Gastrocnemius medialis (tissue), 4 donors: ENCODE data around the gene KRTAP4-12. TPM values are rescaled to one million over a fixed set of nuclear protein-coding genes. Genes with fewer than 3 reads are reported as not detected.
"Not testable (repeated sequence)": the region's sequence is repeated elsewhere in the genome, so short reads cannot be mapped to it uniquely, and the experiment has no call there.

Experiments used
- ATAC-seq, 2 donors: fragments of 150-250 bp; one replicate each; pipeline ENCODE4 v1.9.1; 2016
- DNase-seq, 2 donors: peaks; one replicate each; pipeline ENCODE4 v3.0.0-alpha.2; 2019
- H3K27ac ChIP-seq, 4 donors: fragments of 200-600 bp; sonication (generic); 1 replicate in 1 of 4; 2 replicates in 3 of 4; pipeline ENCODE4 v1.5.1; 2016 to 2018; ENCODE audit warnings: mild to moderate bottlenecking in 2 of 4, moderate library complexity in 1 of 4
- H3K27me3 ChIP-seq, 3 donors: fragments of 200-600 bp; sonication (generic) in 2 of 3; 1 replicate in 1 of 3; 2 replicates in 2 of 3; pipeline versions ENCODE4 v1.5.1 to v1.6.0; 2016 to 2019; ENCODE audit warnings: mild to moderate bottlenecking in 1 of 3, moderate library complexity in 1 of 3
- H3K36me3 ChIP-seq, 2 donors: fragments of 200-600 bp; sonication (generic) in 1 of 2; one replicate each; pipeline ENCODE4 v1.5.1; 2017 to 2018
- H3K4me1 ChIP-seq, 2 donors: fragments of 200-600 bp; sonication (generic) in 1 of 2; one replicate each; pipeline ENCODE4 v1.5.1; 2016 to 2017; ENCODE audit warnings: mild to moderate bottlenecking in 2 of 2
- H3K4me3 ChIP-seq, 4 donors: fragments of 200-600 bp; sonication (generic) in 3 of 4; 1 replicate in 1 of 4; 2 replicates in 3 of 4; pipeline ENCODE4 v1.5.1; 2016 to 2019; ENCODE audit warnings: mild to moderate bottlenecking in 2 of 4
- H3K9me3 ChIP-seq, 3 donors: fragments of 200-600 bp; sonication (generic) in 2 of 3; 1 replicate in 1 of 3; 2 replicates in 2 of 3; pipeline ENCODE4 v1.5.1; 2016 to 2019
- CTCF ChIP-seq, 5 experiments: fragments of 450-650 bp in 3 of 5; fragments of 200-600 bp in 2 of 5; sonication (generic) in 2 of 5; IDR thresholded peaks in 4 of 5; conservative IDR thresholded peaks in 1 of 5; 1 replicate in 4 of 5; 2 replicates in 1 of 5; pipeline ENCODE4 v1.5.1; 2016 to 2019; ENCODE audit warnings: antibody characterized with exemption in 5 of 5, mild to moderate bottlenecking in 3 of 5, moderate library complexity in 3 of 5
- POLR2A ChIP-seq, 2 donors: fragments of 450-650 bp; IDR thresholded peaks; one replicate each; pipeline ENCODE4 v1.6.1; 2017; ENCODE audit warnings: antibody characterized with exemption in 2 of 2, mild to moderate bottlenecking in 2 of 2, moderate library complexity in 2 of 2
- in situ Hi-C, 4 donors: fragments of 200-750 bp; cut with MboI; loops; one replicate each; pipeline versions ENCODE4 v1.15.0 to v1.8.0; 2017; ENCODE audit warnings: low sequenced_read_pairs in 4 of 4
- intact Hi-C: fragments of 100-400 bp; cut with DNase I; formaldehyde crosslinking; loops from one replicate; pipeline ENCODE4 v1.15.1; 2023; ENCODE audit warnings: low total_unique reads
- total RNA-seq, 4 donors: library from RNA; depleted of rRNA; stranded (reverse); fragments of >200 nt; gene quantifications; one replicate each; pipeline versions ENCODE4 v1.1.0 to v1.2.3, GENCODE V29; 2016

KRTAP4-12 gene
- total RNA-seq, 4 donors from 2014 or later: not detected

DNA sequence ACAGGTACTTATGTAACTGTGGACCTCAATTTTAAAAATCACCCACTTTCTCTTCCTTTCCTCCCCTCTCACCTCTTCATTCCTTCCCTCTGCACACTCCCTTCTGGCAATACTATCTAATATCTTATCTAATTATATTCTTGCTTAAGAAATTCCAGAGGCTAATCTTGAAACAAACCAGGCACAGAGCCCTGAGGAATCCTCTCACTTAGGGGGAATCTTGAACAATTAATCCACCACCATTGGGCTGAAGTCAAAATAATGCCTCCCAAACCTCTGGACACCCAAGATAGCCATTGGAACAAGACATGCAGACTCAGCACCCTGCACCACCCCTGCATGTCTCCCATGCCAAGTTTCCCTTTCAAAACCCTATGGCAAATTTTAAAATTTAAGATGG, 17.4 kb upstream of the KRTAP4-12 start:
- intact Hi-C loops: no loop called here
- TF ChIP-seq POLR2A (IDR thresholded peaks at IDR 0.05) (no peak), CTCF (IDR thresholded peaks at IDR 0.05 in 4 of 5, conservative IDR thresholded peaks at IDR 0.05 in 1 of 5) (no peak)
- no peak overlapping the region for H3K27ac ChIP-seq
- no peaks in the 10 kb centered on the region for H3K9me3 ChIP-seq
- in situ Hi-C loops: no loop called here
- DNase-seq (no peak), ATAC-seq (no peak)
- H3K4me3 ChIP-seq: no peak overlapping the region
- no peaks in the 10 kb centered on the region for H3K36me3 ChIP-seq
- no peaks in the 10 kb centered on the region for H3K4me1 ChIP-seq
- peaks cover 0 to 3% (median 0%) of the 10 kb centered on the region in 3 donors for H3K27me3 ChIP-seq

DNA sequence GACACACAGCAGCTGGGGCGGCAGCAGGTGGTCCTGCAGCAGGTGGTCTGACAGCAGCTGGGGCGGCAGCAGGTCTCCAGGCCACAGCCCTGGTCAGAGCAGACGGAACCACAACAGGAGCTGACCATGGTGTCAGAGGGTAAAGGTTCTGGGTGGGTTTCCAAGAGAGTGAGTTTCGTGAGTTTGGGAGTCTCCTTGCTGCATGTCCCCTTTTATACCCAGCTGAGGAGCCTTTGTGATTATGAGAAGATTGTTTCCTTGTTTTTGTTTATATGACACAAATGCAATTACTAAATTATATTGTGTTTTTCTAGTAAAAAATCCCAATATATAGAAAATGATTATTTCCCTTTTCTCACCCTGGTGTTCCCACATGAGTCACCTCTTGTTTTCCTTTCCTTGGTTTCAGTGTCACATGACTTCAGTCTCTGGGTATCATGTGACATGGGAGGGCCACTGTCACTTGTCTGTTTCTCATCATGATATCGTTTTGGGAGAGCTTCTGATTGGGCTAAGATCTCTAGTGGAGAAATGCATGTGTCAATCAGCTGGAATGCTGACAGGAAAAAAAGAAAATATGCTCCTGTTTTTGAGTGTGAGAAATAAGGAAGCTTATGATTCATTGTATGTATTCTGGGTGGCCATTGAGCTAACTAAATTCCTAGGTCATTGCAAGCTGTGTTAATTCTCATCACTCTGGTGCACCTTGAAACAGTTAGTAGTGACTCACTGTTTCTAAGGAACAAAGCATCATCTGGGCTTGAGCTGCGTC, 16.6 kb upstream of the KRTAP4-12 start, which contains the start of gene KRTAP4-6:
Gene KRTAP4-6, minus strand, starts transcription at position 185 of the 772 bp plus-strand sequence. Its CDS starts 57 bp downstream, at position 128.
- Histone ChIP-seq H3K4me3 (no peak within 1 kb of the TSS), H3K4me1 (no peaks in the 10 kb centered on the region), H3K9me3 (no peaks in the 10 kb centered on the region), H3K27me3 (peaks cover 0 to 3% (median 0%) of the 10 kb centered on the region in 3 donors), H3K27ac (no peak within 1 kb of the TSS), H3K36me3 (no peaks in the 10 kb centered on the region)
- in situ Hi-C loops (no loop called here), intact Hi-C loops (no loop called here)
- no peak for DNase-seq
- TF ChIP-seq CTCF (IDR thresholded peaks at IDR 0.05 in 4 of 5, conservative IDR thresholded peaks at IDR 0.05 in 1 of 5): no peak
- no peak for TF ChIP-seq POLR2A (IDR thresholded peaks at IDR 0.05)
- no peak for ATAC-seq

DNA sequence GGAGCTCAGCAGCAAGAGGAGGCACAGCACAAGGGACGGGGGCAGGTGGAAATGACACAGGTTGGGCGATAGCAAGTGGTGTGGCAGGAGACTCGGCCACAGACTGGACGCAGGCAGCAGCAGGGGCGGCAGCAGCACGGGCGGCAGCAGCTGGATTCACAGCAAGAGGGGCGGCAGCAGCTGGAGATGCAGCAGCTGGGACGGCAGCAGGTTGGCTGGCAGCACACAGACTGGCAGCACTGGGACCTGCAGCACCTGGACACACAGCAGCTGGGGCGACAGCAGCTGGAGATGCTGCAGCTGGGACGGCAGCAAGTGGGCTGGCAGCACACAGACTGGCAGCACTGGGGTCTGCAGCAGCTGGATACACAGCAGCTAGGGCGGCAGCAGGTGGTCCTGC, 15.9 kb upstream of the KRTAP4-12 start:
- H3K4me1 ChIP-seq, H3K27me3 ChIP-seq, H3K9me3 ChIP-seq, in situ Hi-C loops, intact Hi-C loops, H3K4me3 ChIP-seq, DNase-seq, ATAC-seq, H3K27ac ChIP-seq, H3K36me3 ChIP-seq: not testable (repeated sequence)

- ATAC-seq (no peak), DNase-seq (no peak)
- in situ Hi-C loops (no loop called here), intact Hi-C loops (no loop called here)
- no peaks in the 10 kb centered on the region for H3K36me3 ChIP-seq
- no peak overlapping the region for H3K4me3 ChIP-seq
- TF ChIP-seq POLR2A (IDR thresholded peaks at IDR 0.05) (no peak), CTCF (IDR thresholded peaks at IDR 0.05 in 4 of 5, conservative IDR thresholded peaks at IDR 0.05 in 1 of 5) (no peak)
- no peaks in the 10 kb centered on the region for H3K4me1 ChIP-seq
- no peak overlapping the region for H3K27ac ChIP-seq
- no peaks in the 10 kb centered on the region for H3K9me3 ChIP-seq
- H3K27me3 ChIP-seq: peaks cover 0 to 6% (median 0%) of the 10 kb centered on the region in 3 donors
Measured at GRCh38 chr17:41133880-41134735, 10.1 kb upstream of the KRTAP4-12 start.

DNA sequence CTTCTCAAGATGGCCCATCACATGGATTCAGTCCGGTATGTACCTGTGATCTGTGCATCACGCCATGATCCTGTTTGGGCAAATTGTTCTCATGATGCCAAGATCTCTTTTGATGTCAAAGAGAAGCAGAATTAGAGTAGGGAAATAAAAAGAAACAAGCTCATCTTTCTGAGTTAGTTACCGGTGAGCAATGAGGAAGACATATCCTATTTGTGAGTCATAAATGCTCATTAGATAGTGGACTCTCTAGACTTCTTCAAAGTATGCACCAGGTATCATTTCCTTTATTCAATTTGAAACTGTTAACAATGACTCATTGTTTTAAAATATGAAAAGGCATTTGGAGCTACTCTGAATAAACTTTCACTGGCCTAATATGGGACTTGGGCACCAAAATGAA, 8.0 kb upstream of the KRTAP4-12 start:
- ATAC-seq (no peak), DNase-seq (no peak)
- Histone ChIP-seq H3K36me3 (no peaks in the 10 kb centered on the region), H3K27ac (no peak overlapping the region), H3K9me3 (no peaks in the 10 kb centered on the region), H3K4me3 (no peak overlapping the region), H3K4me1 (no peaks in the 10 kb centered on the region), H3K27me3 (peaks cover 0 to 3% (median 0%) of the 10 kb centered on the region in 3 donors)
- intact Hi-C loops: no loop called here
- in situ Hi-C loops: no loop called here
- no peak for TF ChIP-seq CTCF (IDR thresholded peaks at IDR 0.05 in 4 of 5, conservative IDR thresholded peaks at IDR 0.05 in 1 of 5)
- no peak for TF ChIP-seq POLR2A (IDR thresholded peaks at IDR 0.05)
